ENCODE measurements around the gene TMEM63C. TPM values are rescaled to one million over a fixed set of nuclear protein-coding genes. Genes with fewer than 3 reads are reported as not detected.

TMEM63C gene
- total RNA-seq, 4 donors from 2014 or later = 0.13 to 4.1 (median 0.54) TPM

DNA sequence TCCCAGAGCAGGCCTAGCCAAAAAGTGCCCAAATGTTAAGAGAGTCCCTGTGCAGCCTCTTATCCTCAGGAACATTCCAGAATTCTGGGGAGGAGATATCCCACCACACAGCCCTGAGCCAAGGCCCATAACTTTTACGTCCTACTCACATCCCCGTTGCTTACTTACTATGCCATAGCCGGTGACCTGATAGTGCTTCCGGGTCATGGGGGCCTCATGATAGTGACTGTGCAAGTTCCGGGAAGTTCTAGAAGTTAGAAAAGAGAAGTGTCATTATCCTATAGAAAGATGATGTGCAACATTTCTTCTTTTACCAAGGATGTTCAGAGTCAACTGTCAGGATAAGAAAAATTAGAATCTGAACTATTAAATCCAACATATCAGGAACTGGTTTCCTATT is 105.0 kb downstream of the TMEM63C start:
- Histone ChIP-seq H3K27me3 (no peaks in the 10 kb centered on the region), H3K36me3 (peaks cover 48 to 58% of the 10 kb centered on the region in 2 donors), H3K27ac (no peak overlapping the region), H3K9me3 (no peaks in the 10 kb centered on the region), H3K4me3 (replicated peaks in 1 of 3) (no peak overlapping the region), H3K4me1 (no peaks in the 10 kb centered on the region)
- TF ChIP-seq, protein P1, sequence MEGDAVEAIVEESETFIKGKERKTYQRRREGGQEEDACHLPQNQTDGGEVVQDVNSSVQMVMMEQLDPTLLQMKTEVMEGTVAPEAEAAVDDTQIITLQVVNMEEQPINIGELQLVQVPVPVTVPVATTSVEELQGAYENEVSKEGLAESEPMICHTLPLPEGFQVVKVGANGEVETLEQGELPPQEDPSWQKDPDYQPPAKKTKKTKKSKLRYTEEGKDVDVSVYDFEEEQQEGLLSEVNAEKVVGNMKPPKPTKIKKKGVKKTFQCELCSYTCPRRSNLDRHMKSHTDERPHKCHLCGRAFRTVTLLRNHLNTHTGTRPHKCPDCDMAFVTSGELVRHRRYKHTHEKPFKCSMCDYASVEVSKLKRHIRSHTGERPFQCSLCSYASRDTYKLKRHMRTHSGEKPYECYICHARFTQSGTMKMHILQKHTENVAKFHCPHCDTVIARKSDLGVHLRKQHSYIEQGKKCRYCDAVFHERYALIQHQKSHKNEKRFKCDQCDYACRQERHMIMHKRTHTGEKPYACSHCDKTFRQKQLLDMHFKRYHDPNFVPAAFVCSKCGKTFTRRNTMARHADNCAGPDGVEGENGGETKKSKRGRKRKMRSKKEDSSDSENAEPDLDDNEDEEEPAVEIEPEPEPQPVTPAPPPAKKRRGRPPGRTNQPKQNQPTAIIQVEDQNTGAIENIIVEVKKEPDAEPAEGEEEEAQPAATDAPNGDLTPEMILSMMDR (IDR thresholded peaks at IDR 0.05) = no peak
- TF ChIP-seq POLR2A (IDR thresholded peaks at IDR 0.05) = no peak
- WGBS, 2 donors = 97 to 98% methylated on average over 5 of the region's 5 CpGs
- no peak for DNase-seq
- intact Hi-C loops (cut with DNase I) = no loop called here

DNA sequence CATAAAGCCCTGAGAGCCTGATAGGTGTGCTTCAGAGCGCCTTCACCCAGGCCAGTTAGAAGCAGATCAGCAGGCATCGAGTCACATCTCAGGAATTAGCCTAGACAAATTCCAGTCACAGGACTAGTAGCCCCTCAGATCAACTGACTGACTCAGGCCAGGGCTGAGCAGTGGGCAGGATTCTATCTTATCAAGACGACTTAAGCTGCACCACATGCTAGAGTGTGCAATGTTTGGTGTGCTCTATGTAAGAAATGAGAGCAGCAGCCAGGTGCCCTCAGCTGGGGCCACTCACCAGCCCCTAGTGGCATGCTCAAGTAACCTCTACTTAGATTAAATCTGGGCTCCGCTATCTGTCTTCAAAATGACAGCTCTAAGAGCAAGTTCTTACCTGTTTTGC is 109.1 kb downstream of the TMEM63C start:
- no peak for DNase-seq
- H3K27me3 ChIP-seq = no peaks in the 10 kb centered on the region
- 75 to 86% methylated on average over 3 to 4 of the region's 4 CpGs for WGBS, 2 donors
- TF ChIP-seq, protein P1 (IDR thresholded peaks at IDR 0.05) = no peak
- TF ChIP-seq POLR2A (IDR thresholded peaks at IDR 0.05) = no peak
- no peak overlapping the region for H3K27ac ChIP-seq
- H3K4me3 ChIP-seq (replicated peaks in 1 of 3) = no peak overlapping the region
- no peaks in the 10 kb centered on the region for H3K9me3 ChIP-seq
- intact Hi-C loops (cut with DNase I) = no loop called here
- H3K36me3 ChIP-seq = peaks cover 17 to 22% of the 10 kb centered on the region in 2 donors
- H3K4me1 ChIP-seq = no peaks in the 10 kb centered on the region

DNA sequence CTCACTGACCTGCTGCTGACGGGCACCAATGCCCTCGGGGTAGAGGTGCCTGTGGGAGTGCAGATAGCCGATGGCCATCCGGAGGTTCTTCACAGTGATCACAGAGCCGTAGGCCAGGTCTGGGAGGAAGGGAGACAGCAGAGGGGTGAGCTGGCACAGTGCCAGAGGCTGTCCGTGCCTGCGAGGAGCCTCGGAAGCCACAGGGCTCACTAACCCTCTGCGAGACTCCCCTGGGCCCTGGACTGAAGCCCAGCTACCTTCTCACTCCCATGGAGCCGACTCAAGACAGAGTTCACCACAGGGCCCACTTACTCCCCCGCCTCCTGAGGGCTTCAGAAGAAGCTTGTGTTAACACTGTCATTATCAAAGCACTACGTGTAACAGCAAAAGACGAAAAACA is 114.6 kb downstream of the TMEM63C start:
- TF ChIP-seq, protein P1 (IDR thresholded peaks at IDR 0.05) = no peak
- no peak for TF ChIP-seq POLR2A (IDR thresholded peaks at IDR 0.05)
- 68% methylated on average over 11 to 13 of the region's 13 CpGs for WGBS, 2 donors
- H3K4me3 ChIP-seq (replicated peaks in 1 of 3) = no peak overlapping the region
- no peaks in the 10 kb centered on the region for H3K9me3 ChIP-seq
- no peak for DNase-seq
- no peaks in the 10 kb centered on the region for H3K4me1 ChIP-seq
- no peaks in the 10 kb centered on the region for H3K27me3 ChIP-seq
- no peak overlapping the region for H3K27ac ChIP-seq
- H3K36me3 ChIP-seq = peaks cover 14 to 18% of the 10 kb centered on the region in 2 donors
- intact Hi-C loops (cut with DNase I) = no loop called here

DNA sequence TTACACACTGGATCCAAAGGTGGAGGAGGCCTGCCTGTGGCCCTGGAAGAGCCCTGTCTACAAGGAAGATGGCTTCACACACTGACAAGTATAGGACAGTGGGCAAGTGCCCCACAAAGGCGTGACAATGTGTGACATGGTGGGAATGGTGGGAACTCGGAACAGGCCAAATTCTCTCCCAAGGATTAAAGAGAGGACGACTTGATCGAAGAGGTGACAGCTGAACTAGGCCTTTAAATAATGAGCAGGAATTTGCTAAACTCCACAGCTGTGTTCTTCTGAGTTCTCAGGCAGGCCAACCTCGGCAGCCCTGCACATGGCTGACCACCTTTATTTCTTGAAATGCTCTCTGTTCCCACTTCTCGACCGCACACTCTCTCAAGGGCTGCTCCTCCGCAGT is 115.3 kb downstream of the TMEM63C start:
- H3K27me3 ChIP-seq = no peaks in the 10 kb centered on the region
- no peak for DNase-seq
- no peak overlapping the region for H3K27ac ChIP-seq
- H3K4me3 ChIP-seq (replicated peaks in 1 of 3) = no peak overlapping the region
- H3K9me3 ChIP-seq = no peaks in the 10 kb centered on the region
- intact Hi-C loops (cut with DNase I) = no loop called here
- 90 to 91% methylated on average over 8 of the region's 8 CpGs for WGBS, 2 donors
- H3K36me3 ChIP-seq = peaks cover 14 to 18% of the 10 kb centered on the region in 2 donors
- TF ChIP-seq POLR2A (IDR thresholded peaks at IDR 0.05) = no peak
- TF ChIP-seq, protein P1 (IDR thresholded peaks at IDR 0.05) = no peak
- no peaks in the 10 kb centered on the region for H3K4me1 ChIP-seq

DNA sequence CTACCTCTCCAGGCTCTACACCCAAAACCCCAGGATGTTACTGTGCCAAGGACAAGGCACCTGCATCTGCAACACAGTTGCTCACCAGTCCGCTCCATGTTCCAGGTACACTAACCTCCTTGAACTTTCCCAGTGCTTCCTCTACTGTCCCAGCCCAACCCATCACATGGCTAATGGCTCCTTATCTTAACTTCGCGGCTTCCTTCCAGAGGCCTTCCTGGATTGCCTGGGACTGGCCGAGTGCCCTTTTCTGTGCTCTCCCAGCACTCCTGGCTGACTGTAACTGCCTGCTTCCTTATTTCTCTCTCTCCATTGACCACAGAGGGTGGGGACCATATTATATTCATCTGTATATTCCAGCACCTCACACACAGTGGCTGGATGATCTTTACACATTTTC is 118.2 kb downstream of the TMEM63C start:
- no peak for DNase-seq
- no peak overlapping the region for H3K4me3 ChIP-seq (replicated peaks in 1 of 3)
- WGBS, 2 donors = 92 to 96% methylated on average over 4 of the region's 4 CpGs
- intact Hi-C loops (cut with DNase I) = no loop called here
- H3K4me1 ChIP-seq = no peaks in the 10 kb centered on the region
- no peaks in the 10 kb centered on the region for H3K9me3 ChIP-seq
- peaks cover 14 to 21% of the 10 kb centered on the region in 2 donors for H3K36me3 ChIP-seq
- no peak overlapping the region for H3K27ac ChIP-seq
- no peaks in the 10 kb centered on the region for H3K27me3 ChIP-seq
- TF ChIP-seq, protein P1 (IDR thresholded peaks at IDR 0.05) = no peak
- TF ChIP-seq POLR2A (IDR thresholded peaks at IDR 0.05) = no peak

Data from thyroid gland (tissue), 4 donors.